DLD1 (cell line): ENCODE data around the gene SAT1.

Experiments
- in situ Hi-C: cut with HindIII; loops from 2 replicates; pipeline ENCODE4 v1.10.0; 2017; ENCODE audit warnings: low sequenced_read_pairs

Gene SAT1

DNA sequence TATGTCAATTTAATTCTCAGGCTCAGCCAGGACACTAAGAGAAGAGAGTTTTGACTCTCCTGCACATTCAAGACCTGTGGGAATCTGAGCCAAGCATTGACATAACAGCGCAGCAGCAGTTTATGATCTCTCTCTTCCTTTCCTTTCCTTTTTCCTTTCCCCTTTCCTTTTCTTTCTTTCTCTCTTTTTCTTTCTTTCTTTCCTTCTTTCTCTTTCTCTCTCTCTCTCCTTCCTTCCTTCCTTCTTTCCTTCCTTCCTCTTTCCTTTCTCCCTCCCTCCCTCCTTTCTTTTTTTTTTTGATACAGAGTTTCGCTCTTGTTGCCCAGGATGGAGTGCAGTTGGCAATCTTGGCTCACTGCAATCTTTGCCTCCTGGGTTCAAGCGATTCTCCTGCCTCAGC, 21.6 kb downstream of the SAT1 start:
- in situ Hi-C loops: no loop called here

DNA sequence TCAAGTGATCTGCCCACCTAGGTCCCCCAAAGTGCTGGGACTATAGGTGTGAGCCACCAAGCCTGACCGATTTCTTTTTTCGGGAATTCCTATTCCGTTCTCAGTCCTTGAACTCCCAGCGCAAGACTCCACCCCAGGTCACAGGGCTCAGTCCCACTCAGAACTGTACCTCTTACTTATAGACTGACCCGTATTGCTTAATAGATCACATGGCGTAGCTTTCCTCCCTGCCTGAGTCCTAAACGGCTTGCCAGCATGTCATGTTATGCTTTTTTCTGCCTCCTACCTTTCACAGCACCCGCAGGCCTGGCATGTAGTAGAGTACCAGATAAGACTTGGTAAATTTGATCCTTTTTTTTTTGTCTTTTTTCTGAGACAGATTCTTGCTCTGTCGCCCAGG, 22.4 kb downstream of the SAT1 start:
- in situ Hi-C loops: no loop called here

DNA sequence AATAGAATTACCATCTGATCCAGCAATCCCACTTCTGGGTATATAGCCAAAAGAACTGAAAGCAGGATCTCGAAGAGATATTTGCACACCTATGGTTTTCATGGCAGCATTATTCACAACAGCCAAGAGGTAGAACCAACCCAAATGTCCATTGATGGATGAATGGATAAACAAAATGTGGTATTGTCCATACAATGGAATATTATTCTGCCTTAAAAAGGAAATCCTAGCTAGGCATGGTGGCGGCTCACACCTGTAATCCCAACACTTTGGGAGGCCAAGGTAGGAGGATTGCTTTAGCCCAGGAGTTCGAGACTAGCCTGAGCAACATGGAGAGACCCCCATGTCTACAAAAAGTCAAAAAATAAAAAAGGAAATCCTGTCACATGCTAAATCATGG, 27.3 kb downstream of the SAT1 start:
- in situ Hi-C loops: no loop called here

- in situ Hi-C loops: no loop called here
Measured at GRCh38 chrX:23811108-23811651, 28.2 kb downstream of the SAT1 start.

GRCh38 chrX:23811656-23812055, 28.7 kb downstream of the SAT1 start:
- in situ Hi-C loops: no loop called here

GRCh38 chrX:23813808-23814207, 30.8 kb downstream of the SAT1 start:
- in situ Hi-C loops: no loop called here

DNA sequence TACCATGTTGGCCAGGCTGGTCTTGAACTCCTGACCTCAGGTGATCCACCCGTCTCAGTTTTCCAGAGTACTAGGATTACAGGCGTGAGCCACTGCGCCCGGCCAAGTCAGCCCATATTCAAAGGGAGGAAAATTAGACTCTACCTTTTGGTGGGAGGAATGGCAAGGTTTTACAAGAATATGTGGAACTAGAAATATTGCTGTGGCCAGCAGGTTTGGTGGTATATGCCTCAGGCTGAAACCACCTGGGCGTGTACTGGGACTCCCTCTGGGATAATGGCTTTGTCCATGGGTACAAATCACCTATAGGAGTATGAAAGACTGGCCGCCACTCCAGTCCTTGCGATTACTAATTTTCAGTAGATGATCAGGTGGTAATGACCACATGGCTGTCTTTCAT, 32.4 kb downstream of the SAT1 start:
- in situ Hi-C loops: no loop called here

DNA sequence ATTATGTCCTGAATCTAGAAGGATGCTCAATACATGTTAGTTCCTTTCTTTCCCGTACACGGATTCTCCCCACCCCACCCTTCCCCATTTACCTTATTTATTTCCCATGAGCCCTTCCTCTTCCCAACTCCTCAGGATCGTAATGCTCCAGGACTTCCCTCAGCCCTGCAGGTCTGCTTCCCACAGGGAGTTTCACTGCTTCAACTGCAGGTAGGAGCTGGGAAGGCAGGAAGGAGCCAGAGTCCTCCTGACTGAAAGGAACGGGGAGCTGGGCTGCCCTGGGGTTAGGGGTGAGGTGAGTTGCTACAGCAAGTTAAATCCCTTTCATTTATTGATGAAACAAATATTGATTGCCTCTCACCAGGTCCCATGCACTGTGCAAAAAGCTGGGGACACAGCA, 33.2 kb downstream of the SAT1 start:
- in situ Hi-C loops: no loop called here

- in situ Hi-C loops: no loop called here
Measured at GRCh38 chrX:23817979-23818336, 35.0 kb downstream of the SAT1 start.

DNA sequence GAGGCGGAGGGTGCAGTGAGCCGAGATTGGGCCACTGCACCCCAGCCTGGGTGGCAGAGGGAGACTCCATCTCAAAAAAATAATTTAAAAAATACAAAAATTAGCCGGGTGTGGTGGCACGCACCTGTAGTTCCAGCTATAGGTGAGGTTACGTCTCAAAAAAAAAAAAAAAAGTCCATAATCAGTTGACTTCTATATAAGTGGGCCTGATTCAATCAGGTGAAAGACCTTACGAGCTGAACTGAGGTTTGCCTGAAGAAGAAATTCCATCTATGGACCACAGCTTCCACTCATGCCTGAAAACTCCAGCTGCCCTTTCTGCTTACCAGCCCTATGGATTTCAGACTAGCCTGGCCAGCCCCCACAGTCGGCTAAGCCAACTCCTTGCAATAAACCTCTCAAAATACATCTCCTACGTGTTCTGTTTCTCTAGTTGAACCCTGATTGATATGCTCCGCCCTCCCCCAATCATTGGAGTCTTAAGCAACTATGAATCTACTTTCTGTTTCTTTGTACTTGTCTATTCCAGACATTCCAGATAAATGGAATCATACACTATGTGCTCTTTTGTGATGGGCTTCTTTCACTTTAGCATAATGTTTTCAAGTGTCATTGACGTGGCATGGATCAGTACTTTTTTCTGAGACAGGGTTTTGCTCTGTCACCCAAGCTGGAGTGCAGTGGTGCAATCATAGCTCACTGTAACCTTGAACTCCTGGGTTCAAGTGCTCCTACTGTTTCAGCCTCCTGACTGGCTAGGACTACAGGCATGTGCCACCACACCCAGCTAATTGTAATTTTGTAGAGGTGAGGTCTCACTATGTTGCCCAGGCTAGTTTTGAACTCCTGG, 36.6 kb downstream of the SAT1 start:
- in situ Hi-C loops: no loop called here

GRCh38 chrX:23820235-23820782, 37.3 kb downstream of the SAT1 start:
- in situ Hi-C loops: no loop called here

DNA sequence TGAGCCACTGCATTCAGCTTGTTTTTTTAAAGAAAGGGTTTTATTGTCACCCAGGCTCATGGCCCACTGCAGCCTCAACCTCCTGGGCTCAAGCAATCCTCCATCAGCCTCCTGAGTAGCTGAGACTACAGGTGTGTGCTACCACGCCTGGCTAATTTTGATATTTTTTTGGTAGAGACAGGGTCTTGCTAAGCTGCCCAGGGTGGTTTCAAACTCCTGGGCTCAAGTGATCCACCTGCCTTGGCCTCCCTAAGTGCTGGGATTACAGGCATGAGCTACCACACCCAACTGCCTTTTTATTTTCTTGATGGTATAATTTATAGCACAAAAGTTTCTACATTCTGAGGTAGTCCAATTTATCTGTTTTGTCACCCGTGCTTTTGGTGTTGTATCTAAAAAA, 38.9 kb downstream of the SAT1 start:
- in situ Hi-C loops: no loop called here

DNA sequence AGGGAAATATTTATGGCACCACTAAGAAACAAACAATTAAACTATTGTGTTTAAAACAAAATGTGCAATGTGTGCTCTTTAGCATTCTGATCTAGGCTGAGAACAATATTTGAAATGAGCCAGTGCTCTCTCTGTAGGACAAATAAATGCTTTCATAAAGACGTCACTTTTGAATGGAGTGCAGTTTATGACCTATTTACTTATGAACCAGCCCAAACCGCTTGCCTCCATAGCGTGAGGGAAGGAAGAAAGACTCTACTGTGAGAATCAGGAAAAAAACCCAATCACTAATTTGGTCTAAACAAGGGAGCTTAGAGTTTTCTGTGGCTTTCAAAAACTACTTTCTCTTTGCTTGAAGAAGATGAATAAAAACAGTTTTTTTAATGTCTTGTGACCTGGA, 39.4 kb downstream of the SAT1 start:
- in situ Hi-C loops: no loop called here

DNA sequence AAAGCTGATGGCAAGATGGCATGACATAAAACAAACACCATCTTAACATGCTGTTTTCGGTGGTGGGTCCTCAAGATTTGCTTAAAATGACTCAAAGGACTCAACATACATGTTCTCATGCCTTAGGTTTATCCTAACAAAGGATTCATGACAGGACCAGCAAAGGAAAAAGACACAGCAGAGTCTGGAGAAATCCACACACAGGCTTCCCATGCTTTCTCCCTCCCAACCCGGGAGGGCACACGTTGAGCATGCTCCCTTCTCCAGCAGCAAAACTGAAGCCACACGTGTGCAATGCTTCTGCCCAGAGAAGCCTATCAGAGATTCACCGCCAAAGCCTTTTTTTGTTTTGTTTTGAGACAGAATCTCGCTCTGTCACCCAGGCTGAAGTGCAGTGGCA, 39.9 kb downstream of the SAT1 start:
- in situ Hi-C loops: no loop called here

- in situ Hi-C loops: no loop called here
Measured at GRCh38 chrX:23825675-23826074, 42.7 kb downstream of the SAT1 start.

DNA sequence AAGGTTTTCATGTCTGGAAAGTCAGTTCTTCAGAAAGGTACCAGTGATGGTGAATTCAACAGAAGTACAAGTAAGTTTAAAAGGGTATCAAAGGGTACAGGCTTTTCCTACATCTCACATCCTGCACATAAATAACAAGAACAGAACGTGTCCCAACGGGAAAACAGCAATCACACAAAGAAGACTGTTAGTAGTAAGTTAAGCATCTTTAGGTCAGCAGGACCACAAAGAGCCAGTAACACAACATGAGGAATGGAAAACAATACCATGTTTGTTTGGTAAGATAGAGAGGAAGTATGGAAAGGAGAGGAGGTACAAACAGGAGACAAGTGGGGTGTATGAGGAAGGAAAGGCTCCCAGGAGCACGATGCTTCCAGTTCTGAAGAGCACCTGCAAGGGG, 43.2 kb downstream of the SAT1 start:
- in situ Hi-C loops: no loop called here

GRCh38 chrX:23826653-23827052, 43.7 kb downstream of the SAT1 start:
- in situ Hi-C loops: no loop called here

DNA sequence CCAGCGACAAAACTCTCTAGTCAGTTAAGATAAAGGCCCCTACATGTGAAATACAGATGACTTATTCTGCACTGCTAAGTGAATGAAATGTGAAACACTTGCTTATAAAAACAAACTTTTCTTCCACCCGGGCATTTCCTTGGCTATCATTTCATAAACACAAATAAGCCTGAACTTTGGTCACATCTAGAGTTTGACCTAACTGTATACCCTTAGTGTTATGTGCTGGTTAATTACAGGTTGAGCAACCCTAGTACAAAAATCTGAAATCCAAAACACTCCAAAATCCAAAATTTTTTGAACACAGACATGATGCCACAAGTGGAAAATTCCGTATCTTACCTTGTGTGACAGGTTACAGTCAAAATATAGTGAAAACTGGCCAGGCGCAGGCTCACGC, 45.9 kb downstream of the SAT1 start:
- in situ Hi-C loops: no loop called here

- in situ Hi-C loops: no loop called here
Measured at GRCh38 chrX:23832721-23833120, 49.7 kb downstream of the SAT1 start.
